ENCODE data around the gene SLC1A7. TPM values are rescaled to one million over a fixed set of nuclear protein-coding genes. Genes with fewer than 3 reads are reported as not detected.

SLC1A7 gene
- total and polyA plus RNA-seq, 4 donors = 0.21 to 0.67 (median 0.43) TPM

DNA sequence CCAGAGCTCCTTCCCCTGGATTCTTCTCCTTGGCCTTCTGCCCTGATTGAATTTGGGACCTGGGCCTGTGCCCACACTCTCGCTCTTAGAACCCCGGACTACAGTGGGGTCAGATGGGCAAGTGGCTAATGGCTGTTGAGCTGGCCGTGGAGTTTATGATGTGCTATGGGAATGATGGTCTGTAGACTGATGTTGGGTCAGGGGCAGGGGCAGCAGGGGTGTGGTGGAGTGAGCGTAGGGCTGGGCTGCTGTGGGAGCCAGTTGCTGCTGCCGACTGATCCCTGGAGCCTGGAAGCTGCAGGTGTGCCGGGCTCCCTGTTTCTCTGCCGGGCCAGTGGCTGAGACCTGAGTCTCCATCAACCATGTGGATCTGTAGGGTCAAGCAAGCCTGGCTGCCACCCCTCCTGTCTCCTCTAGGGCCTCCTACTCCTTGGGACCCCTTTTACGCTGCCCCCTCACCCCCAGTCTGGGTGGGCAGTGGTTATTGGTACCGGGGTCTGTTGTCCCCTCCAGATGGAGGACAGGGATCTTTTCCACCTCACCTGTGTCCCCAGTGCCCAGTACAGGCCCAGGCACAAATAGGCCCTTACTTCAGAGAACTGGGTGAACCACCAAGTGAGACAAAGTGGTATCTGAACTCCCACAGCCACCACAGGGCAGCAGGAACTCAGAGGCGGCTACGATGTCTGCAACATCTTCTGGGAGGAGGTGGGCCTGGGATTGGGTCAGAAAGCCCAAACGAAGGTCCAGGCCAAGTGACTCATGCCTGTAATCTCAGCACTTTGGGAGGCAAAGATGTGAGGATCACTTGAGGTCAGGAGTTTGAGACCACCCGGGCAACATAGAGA lies 75.3 kb downstream of the SLC1A7 start:
- H3K27me3 ChIP-seq (ENCODE audit: control insufficient read depth in 4 of 4, insufficient read depth in 4 of 4, low read length in 3 of 4) = no peaks in the 10 kb centered on the region
- H3K27ac ChIP-seq (ENCODE audit: low read depth in 1 of 2, low read length in 2 of 2) = no peak overlapping the region

GRCh38 chr1:53066488-53066887 lies 76.0 kb downstream of the SLC1A7 start:
- H3K27me3 ChIP-seq (ENCODE audit: control insufficient read depth in 4 of 4, insufficient read depth in 4 of 4, low read length in 3 of 4) = no peaks in the 10 kb centered on the region
- no peak overlapping the region for H3K9ac ChIP-seq (ENCODE audit: low read depth in 1 of 2, low read length in 2 of 2)
- no peaks in the 10 kb centered on the region for H3K36me3 ChIP-seq (ENCODE audit: control insufficient read depth in 4 of 4, insufficient read depth in 3 of 4, low read depth in 1 of 4, low read length in 3 of 4)
- 87% methylated on average over 6 of the region's 6 CpGs for WGBS
- TF ChIP-seq ATF3 (IDR thresholded peaks at IDR 0.05) (no peak), TAF1 (conservative IDR thresholded peaks at IDR 0.05) (no peak), ZBTB33 (IDR thresholded peaks at IDR 0.05) (no peak), GABPA (IDR thresholded peaks at IDR 0.05 in 1 of 2, conservative IDR thresholded peaks at IDR 0.05 in 1 of 2) (no peak), YY1 (IDR thresholded peaks at IDR 0.05) (no peak)
- TF ChIP-seq, protein P1, sequence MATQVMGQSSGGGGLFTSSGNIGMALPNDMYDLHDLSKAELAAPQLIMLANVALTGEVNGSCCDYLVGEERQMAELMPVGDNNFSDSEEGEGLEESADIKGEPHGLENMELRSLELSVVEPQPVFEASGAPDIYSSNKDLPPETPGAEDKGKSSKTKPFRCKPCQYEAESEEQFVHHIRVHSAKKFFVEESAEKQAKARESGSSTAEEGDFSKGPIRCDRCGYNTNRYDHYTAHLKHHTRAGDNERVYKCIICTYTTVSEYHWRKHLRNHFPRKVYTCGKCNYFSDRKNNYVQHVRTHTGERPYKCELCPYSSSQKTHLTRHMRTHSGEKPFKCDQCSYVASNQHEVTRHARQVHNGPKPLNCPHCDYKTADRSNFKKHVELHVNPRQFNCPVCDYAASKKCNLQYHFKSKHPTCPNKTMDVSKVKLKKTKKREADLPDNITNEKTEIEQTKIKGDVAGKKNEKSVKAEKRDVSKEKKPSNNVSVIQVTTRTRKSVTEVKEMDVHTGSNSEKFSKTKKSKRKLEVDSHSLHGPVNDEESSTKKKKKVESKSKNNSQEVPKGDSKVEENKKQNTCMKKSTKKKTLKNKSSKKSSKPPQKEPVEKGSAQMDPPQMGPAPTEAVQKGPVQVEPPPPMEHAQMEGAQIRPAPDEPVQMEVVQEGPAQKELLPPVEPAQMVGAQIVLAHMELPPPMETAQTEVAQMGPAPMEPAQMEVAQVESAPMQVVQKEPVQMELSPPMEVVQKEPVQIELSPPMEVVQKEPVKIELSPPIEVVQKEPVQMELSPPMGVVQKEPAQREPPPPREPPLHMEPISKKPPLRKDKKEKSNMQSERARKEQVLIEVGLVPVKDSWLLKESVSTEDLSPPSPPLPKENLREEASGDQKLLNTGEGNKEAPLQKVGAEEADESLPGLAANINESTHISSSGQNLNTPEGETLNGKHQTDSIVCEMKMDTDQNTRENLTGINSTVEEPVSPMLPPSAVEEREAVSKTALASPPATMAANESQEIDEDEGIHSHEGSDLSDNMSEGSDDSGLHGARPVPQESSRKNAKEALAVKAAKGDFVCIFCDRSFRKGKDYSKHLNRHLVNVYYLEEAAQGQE (IDR thresholded peaks at IDR 0.05) = no peak
- TF ChIP-seq, protein P2, sequence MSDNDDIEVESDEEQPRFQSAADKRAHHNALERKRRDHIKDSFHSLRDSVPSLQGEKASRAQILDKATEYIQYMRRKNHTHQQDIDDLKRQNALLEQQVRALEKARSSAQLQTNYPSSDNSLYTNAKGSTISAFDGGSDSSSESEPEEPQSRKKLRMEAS (IDR thresholded peaks at IDR 0.05) = no peak
- DNase-seq (ENCODE audit: low spot score) = no peak
- H3K4me1 ChIP-seq (ENCODE audit: control insufficient read depth in 4 of 4, insufficient read depth in 4 of 4, low read length in 3 of 4) = peaks cover 2 to 5% (median 3%) of the 10 kb centered on the region in 4 donors
- no peaks in the 10 kb centered on the region for H3K9me3 ChIP-seq (ENCODE audit: control insufficient read depth in 4 of 4, low read length in 3 of 4)
- no peak overlapping the region for H3K27ac ChIP-seq (ENCODE audit: low read depth in 1 of 2, low read length in 2 of 2)
- no peak overlapping the region for H3K4me3 ChIP-seq (ENCODE audit: low read depth in 1 of 3, low read length in 3 of 3)

More for the DNA sequence above, 75.3 kb downstream of the SLC1A7 start:
- no peak for TF ChIP-seq HNF4G (IDR thresholded peaks at IDR 0.05)
- no peak for TF ChIP-seq FOXA2 (IDR thresholded peaks at IDR 0.05)
- no peak for TF ChIP-seq NR2F2 (IDR thresholded peaks at IDR 0.05)
- no peak for TF ChIP-seq HNF4A (conservative IDR thresholded peaks at IDR 0.05)
- no peak for TF ChIP-seq GABPA (IDR thresholded peaks at IDR 0.05 in 1 of 2, conservative IDR thresholded peaks at IDR 0.05 in 1 of 2)
- H3K36me3 ChIP-seq (ENCODE audit: control insufficient read depth in 4 of 4, insufficient read depth in 3 of 4, low read depth in 1 of 4, low read length in 3 of 4) = no peaks in the 10 kb centered on the region
- H3K9ac ChIP-seq (ENCODE audit: low read depth in 1 of 2, low read length in 2 of 2) = no peak overlapping the region
- no peak for DNase-seq (ENCODE audit: low spot score)
- H3K4me3 ChIP-seq (ENCODE audit: low read depth in 1 of 3, low read length in 3 of 3) = no peak overlapping the region
- no peaks in the 10 kb centered on the region for H3K9me3 ChIP-seq (ENCODE audit: control insufficient read depth in 4 of 4, low read length in 3 of 4)
- 90% methylated on average over 13 of the region's 13 CpGs for WGBS
- peaks cover 0 to 4% (median 1%) of the 10 kb centered on the region in 4 donors for H3K4me1 ChIP-seq (ENCODE audit: control insufficient read depth in 4 of 4, insufficient read depth in 4 of 4, low read length in 3 of 4)
